DMS 273 (cell line): ENCODE measurements around the gene CRYBB3.
"Not testable (repeated sequence)": the region's sequence is repeated elsewhere in the genome, so short reads cannot be mapped to it uniquely, and the experiment has no call there.

Experiments
- DNase-seq: peaks from one replicate; lab custom pipeline; 2025; ENCODE audit not compliant: unreplicated experiment; lab: John Stamatoyannopoulos, UW

Gene CRYBB3

GRCh38 chr22:25174888-25175411 is 24.7 kb upstream of the CRYBB3 start:
- DNase-seq = no peak

DNA sequence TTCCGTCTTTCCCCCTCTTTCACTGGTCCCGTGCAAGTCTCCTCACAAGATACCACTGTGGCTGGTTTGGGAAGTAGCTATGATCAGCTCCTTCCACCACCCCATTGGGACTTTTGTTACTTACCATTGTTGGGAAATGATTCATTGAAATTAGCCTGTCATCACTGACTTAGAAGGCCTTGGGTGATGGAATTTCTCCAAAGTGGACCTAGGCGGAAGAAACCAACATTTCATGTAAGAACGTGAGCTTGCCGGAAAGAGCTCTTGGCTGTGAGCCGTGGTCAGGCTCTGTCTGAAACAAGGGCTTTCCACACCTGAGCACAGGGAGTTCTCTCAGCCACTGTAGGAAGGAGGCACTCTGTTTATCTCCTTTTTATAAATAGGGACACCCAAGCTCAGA is 23.5 kb upstream of the CRYBB3 start:
- no peak for DNase-seq

DNA sequence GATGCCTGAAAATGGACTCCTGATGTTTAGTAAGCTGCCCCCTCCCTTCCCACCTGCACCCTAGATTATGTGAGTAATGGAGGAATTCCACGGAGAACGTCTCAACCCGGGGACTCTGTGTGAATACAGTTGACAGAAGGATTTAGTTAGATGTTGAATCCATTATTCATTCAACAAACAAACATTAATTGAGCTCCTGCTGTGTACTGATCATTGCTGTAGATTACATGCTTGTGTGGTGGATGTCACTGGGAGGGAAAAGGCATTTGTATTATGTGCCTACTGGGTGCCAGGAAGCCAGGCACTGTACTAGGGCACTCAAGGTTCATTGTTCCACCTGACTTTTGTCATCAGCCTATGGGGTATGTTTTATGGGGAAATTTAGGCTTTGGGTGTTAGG is 22.9 kb upstream of the CRYBB3 start:
- no peak for DNase-seq

DNA sequence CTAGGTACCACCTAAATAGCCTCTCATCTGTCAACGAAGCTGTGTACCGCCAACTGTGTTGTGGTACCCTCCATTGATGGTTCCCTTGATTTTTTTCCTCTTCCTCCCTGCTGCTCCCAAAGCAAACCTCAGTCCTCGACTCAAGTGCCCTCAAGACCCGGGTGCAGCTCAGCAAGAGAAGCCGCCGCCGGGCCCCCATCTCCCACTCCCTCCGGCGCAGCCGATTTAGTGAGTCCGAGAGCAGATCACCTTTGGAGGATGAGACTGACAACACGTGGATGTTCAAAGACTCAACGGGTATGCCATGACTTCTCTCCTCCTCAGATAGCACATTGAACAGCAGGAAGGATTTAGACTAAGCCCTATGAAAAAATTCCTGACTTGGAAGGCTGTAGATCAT is 22.4 kb upstream of the CRYBB3 start:
- no peak for DNase-seq

GRCh38 chr22:25177895-25178294 is 21.8 kb upstream of the CRYBB3 start:
- no peak for DNase-seq

DNA sequence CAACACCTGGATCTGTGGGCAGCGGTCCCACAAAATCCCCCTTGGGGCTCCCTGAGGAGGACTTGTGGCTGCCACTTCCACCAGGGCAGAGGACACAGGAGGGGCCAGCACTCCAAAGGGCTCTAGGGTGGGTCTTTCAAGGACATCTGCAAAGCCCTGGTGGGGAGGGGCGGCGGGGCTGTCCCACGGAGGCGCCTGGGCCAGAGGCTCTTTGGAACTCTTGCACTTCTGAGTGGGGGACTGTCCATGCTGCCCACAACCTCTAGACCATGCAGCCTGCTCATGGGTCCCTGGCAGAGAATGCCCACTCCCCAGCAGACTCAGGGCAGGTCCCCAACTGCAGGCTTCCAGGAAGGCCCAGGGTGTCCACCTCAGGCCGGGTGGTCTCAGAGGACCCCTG is 21.3 kb upstream of the CRYBB3 start:
- not testable (repeated sequence) for DNase-seq

DNA sequence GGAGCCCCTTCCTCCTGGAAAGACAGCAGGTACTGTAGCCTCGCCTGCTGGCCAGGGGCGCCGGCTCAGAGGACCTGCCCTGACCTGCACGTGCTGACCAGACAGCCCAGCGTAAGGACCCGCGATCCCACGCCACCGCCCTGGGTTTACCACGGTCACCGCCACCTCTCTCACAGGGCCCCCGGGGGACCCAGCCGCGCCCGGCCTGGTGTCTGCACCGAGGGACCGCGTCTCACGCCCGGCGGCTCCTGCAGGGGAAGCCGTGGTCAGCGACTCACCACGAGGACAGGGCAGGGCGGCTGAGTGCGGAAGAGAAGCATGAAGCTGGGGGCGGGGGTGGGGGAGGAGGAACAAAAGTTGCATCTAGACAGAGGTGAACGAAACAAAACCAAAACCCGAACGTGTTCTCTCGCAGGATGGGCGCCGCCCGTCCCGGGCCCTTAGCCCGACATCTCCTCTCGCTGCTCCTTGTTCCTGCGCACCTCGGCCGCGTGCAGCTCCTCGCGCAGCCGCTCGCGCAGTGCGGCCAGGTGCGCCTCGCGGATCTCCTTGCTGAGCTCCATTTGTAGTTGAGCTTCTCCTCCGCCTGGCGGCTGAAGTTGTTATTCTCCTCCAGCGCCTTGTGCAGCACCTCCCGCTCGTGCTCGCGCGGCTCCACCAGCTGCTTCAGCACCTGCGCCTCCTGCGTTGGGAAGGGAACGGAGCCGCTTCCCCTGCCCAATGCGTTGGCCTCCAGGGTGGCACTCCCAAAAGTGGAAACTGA is 20.6 kb upstream of the CRYBB3 start:
- not testable (repeated sequence) for DNase-seq

DNA sequence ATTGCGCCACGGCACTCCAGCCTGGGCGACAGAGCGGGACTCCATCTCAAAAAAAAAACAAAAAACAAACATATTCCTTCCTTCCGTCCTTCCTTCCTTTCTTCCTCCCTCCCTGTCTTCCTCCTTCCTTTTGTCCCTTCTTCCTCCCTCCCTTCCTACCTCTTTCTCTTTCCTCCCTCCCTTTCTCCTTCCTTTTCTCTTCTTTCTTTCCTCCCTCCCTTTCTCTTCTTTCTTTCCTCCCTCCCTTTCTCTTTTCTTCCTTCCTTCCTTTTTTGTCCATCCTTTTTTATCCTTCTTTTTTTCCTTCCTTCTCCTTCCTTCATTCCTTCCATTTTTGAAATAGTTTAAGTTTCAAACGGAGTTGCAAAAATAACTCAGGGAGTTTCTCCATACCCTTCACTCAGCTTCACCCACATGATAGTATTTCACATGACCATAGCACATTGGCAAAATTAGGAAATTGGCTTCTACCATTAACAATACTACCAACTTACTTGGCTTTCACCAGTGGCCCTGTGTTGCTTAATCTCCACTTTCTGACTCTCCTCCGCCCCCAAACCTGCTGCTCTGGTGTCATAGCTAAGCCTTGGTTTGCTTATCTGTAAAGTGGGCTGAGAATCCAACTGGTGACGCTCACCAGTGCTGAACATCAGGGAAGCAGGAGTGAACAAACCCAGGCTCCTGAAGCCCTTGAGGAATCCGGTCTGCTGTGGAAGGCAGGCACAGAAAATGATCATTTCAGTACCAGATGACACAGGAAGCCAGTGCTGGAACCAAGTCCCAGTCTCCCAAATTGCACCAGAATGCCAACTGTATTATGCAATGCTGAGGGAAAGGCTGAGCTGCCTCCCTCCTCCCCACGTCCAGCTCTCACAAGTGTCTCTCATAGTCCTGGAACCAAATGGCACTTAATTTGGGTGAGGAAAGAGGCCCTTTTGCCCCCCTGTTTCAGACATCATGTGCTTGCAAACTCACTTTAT is 17.2 kb upstream of the CRYBB3 start:
- no peak for DNase-seq

DNA sequence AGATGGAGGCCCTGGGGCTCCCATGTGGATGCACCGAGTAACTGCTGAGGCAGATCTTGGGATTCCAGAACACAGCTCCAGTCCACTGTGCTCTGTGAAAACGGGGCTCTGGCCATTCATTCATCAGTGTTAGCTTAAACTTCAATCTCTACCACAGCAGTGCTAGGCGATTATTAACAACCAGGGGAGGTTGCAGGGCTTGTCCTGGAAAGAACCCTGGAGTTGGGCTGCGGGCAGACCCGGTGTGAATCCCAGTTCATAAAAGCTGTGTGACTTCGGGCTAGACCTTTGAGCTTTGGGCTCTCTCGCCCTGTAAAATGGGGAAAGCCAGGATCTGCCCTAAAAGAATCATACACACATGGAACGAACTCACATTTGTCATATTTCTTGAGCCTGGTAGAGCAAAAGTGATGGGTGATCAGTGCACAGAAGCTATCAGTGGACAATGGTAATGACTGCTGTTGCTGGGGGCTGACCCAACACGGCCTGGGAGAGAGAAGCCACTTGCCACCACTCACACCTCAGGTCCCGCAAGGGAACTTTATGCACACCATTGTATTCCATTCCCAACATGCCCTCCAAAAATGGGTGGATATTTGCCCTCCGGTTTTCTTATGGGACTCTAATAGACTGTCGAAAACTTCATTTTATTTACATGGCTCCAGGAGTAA is 15.6 kb upstream of the CRYBB3 start:
- no peak for DNase-seq

GRCh38 chr22:25186140-25186539 is 13.5 kb upstream of the CRYBB3 start:
- no peak for DNase-seq

- no peak for DNase-seq
These were observed 12.2 kb upstream of the CRYBB3 start for GRCh38 chr22:25187469-25187868.

- no peak for DNase-seq
These were observed 7.3 kb upstream of the CRYBB3 start for GRCh38 chr22:25192406-25192805.

DNA sequence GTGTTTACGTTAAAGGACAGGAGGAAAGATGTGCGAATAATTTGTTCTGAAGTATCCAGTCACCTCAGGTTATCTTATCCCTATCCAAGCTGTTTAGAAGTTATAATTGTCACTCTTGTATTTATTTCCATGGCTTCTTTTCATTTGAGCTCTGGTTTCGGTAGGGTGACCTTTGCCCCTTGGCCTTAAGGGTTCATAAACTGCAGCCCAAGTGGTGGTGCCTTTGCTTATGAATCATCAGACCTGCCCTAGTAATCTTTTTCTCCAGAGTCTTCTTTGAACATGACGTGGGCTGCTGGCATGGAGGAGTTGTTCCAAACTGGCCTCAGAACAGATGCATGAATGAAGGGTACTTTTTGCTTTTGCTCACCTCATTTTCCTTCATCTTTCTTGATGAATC is 6.5 kb upstream of the CRYBB3 start:
- no peak for DNase-seq

GRCh38 chr22:25193548-25193947 is 6.1 kb upstream of the CRYBB3 start:
- DNase-seq = peak; percentile 6

DNA sequence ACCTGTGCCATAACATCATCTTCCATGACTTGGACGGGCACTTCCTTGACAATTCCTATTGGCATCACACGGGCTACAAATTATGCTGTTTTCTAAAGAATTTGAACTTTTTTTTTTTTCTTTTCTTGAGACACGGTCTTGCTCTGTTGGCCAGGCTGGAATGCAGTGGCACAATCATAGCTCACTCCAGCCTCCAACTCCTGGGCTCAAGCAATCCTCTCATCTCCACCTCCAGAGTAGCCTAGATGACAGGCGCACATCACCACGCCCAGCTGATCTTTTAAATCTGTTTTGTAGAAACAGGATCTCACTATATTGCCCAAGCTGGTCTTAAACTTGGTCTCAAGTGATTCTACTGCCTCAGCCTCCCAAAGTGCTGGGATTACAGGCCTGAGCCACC is 3.3 kb upstream of the CRYBB3 start:
- no peak for DNase-seq

DNA sequence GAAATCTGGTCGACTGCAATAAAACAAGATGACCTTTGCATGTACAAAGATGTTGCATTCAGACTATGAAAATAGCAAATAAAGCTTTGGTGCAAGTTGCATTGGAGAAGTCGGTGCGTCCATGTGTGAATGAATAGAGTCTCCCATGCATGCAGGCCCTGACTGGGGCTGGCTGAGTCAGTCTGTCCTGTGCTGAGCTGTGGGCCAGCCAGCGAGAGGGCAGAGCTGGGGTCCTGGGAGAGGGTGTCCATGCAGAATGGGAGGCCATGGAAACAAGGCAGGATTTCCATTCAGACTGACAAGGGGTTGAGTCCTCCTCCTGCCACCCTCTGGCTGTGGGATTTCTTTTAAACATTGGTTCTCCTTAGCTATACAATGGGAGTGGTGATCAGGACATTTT is 2.3 kb upstream of the CRYBB3 start:
- DNase-seq = no peak

GRCh38 chr22:25200967-25201366 is 1.3 kb downstream of the CRYBB3 start:
- no peak for DNase-seq

DNA sequence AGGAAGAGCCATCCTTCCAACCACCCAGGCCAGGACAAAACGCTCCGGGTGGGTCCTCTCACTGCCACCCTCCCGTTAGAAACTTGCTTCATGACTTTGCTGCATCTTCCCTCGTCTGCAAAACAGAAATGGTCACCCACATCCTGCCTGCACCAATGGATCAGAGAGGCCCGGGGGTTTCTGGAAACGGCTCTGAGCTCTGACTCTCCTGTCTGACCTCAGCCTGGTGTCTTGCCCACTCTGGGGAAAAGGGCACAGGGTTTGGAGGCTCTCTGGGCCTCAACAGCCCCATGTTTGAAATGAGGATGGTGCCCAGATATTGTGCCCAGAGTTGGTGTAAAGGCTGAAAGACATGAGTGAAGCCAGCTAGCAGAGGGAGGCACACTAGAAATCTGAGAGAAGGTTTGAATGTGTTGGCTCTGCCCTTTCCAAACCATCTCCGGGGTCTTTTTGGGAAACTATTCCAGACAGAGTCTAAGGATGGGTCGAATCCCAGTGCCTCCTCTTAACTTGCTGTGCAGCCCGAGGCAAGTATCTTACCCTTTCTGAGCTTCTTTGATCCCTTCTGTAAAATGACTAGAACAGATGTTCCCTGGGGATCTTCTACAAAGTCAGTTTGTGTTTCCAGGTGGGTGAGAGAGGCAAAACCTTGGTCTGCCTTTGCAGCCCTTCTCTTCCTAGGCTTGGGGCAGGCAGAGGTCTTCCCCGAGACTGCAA is 2.1 kb downstream of the CRYBB3 start:
- DNase-seq = no peak

DNA sequence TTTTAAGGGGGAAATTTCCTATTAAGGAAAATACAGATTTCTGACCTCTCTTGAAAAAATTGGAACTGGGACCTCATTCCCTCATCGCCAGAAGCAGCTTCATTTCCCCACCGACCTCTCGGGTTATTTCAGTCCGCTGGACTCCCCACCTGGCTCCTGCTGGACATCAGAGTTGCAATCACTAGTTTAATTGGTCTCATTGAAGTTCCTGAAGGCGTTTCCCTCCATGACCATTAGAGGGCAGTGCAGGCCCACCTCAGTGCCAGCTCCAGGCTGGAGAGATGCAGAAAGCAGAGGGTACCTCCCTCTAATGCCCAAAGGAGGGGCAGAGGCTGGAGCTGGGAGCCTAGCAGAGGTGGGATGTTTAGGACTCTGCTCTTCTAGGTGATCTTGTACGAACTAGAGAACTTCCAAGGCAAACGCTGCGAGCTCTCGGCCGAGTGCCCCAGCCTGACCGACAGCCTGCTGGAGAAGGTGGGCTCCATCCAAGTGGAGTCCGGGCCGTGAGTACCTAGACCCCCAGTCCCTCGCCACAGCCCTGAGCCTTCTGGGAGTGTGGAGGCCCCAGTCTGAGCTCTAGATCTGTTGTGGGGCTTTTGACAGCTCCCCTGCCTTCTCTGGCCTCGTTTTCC is 2.7 kb downstream of the CRYBB3 start:
- DNase-seq = peak; percentile 76

DNA sequence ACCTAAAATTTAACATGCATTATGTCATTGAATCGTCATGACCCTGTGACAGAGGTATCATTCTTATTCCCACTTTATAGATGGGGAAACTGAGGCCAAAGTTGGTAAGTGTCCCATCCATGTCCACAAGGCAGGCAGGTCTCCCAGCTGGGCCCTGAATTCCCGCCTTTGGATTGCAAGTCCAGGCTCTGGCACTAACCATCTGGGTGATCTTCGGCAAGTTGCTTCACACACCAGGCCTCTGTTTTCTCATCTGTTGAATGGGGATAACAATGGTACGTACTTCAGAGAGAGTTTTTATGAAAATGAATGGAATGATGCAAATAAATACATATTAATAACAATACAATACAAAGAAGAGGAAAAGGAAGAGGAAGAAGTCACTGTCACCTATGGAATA is 3.4 kb downstream of the CRYBB3 start:
- DNase-seq = no peak
